GM12873 (cell line): ENCODE data around the gene NKIRAS2.

Experiments used
- TF ChIP-seq, protein P1 (sequence below): IDR thresholded peaks from 2 replicates; pipeline ENCODE4 v1.5.1; 2012; ENCODE audit warnings: low read depth, mild to moderate bottlenecking, moderate library complexity, low read length, control low read depth; ENCODE audit not compliant: insufficient read depth; ENCODE audit errors: missing control alignments

NKIRAS2 gene

DNA sequence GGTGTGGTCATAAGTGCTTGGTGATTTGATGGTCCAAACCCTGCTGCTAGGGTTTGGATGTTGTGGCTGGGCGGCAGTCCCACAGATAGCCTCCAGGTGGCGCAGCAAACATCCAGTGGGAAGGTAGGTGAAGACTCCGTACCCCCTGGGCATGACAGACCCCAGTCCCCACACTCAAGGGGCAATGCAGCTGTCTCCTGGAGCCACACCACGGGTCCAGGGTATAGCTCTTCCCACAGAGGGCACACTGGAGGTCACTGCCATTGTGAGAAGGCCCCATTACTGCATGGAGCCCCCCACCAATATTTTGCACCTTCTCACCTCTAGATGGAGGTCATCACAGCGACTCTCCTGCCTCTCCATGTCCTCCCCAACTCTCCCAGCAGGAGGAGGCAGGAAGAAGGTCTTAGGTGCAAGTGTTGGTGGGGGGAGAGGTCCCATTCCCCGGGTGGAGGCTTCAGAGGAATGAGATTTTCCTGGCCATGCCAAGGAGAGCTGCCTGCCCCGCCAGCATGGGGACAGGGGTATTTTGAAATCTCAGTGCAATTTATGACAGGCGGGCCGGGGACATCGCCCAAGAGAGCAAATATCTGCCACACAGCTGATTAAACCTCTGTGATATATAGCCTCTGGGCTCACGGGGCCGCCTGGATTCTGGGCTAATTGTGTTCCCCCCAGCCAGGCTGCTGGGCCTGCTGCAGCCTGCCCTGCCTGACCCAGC, 47.6 kb downstream of the NKIRAS2 start:
- TF ChIP-seq, protein P1, sequence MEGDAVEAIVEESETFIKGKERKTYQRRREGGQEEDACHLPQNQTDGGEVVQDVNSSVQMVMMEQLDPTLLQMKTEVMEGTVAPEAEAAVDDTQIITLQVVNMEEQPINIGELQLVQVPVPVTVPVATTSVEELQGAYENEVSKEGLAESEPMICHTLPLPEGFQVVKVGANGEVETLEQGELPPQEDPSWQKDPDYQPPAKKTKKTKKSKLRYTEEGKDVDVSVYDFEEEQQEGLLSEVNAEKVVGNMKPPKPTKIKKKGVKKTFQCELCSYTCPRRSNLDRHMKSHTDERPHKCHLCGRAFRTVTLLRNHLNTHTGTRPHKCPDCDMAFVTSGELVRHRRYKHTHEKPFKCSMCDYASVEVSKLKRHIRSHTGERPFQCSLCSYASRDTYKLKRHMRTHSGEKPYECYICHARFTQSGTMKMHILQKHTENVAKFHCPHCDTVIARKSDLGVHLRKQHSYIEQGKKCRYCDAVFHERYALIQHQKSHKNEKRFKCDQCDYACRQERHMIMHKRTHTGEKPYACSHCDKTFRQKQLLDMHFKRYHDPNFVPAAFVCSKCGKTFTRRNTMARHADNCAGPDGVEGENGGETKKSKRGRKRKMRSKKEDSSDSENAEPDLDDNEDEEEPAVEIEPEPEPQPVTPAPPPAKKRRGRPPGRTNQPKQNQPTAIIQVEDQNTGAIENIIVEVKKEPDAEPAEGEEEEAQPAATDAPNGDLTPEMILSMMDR: peak; percentile 97

DNA sequence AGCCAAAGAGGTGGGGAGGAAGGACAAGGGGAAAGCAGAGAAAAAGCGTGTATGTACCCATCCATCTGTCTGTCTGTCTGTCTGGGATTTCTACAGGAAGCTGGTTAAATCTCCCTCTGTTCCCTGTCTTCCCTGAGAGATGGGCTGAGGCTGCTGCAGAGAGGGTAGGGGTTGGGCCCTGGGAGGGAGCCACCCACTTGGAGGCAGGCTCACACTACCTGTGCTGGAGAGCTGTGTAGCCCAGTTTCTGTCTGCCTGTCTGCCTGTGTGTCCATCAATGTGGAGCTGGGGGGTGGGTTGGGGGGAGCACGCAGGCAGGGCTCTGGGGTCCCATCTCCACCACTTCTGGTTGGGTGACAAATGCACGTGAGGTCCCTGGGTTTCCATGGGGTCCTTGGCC, 49.1 kb downstream of the NKIRAS2 start:
- TF ChIP-seq, protein P1: no peak

DNA sequence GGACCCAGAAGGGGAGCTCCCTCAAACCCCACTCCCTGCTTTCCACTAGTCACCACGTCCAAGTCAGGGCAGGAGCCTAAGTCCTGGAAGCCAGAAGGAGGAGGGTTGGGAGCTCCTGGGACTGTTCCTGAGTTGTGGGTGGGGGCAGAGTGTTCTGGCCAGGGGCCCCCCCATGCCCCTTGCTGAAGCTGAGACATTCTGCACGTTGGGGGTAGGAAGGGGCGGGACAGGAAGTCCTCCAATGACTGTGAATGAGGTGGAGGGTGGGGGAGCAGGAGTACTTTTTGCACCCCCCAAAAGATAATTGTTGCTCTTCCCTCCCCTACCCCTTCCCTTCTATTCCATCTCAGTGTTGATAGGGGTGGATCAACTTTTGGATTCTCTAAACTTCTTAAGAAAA, 51.9 kb downstream of the NKIRAS2 start:
- TF ChIP-seq, protein P1: no peak

DNA sequence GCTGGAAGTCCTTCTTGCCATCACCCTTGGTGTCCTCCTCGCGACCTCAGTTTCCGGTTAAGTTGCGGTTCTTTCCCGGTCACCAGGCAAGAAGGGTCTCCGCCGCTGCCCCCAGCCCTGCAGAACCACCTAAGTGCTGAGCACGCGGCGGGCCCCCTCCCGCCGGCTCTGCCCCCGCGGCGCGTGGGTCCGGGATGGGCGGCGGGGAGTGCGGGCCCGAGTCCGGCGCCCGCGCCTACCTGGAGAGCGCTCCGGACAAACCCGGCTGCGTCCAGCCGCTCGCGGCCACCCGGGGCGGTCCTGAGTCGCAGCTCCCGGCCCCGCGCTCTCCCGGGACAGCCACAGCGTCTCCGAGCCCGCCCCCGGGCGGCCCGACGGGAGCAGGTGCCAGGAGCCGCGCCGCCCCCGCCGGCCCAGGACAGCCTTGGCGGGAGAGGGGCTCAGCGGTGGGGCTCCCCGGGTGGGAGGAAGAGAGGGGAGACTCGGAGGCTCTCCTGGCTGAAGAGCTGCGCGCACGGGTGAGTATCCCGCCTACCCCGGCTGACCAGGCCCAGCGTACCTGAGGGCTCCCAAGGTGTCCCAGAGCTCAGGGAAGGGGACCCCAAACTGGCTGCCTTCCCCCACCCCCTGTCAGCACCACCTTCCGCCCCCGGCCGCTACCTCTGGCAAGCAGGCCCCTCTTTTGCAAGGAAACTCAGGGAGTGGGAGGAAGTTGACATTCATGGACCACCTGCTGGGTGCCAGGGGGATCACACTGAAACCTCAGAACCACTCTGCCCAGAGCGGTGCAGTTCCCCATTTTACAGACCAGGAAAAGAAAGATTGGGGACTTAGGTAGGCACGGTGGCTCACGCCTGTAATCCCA, 52.7 kb downstream of the NKIRAS2 start:
- TF ChIP-seq, protein P1: peak; percentile 14
